ENCODE measurements around the gene SOX1.

GRCh38 chr13:112073245-112074138 lies 6.5 kb downstream of the SOX1 start:
- TF ChIP-seq CTCF (IDR thresholded peaks at IDR 0.05): no peak
- no peak for TF ChIP-seq POLR2A (IDR thresholded peaks at IDR 0.05)

Data from body of pancreas (tissue), 4 donors.